HK-2 (cell line): ENCODE measurements around the gene SCN1B.
"Not testable (repeated sequence)": the region's sequence is repeated elsewhere in the genome, so short reads cannot be mapped to it uniquely, and the experiment has no call there.

Experiments used
- DNase-seq: peaks from one replicate; pipeline ENCODE4 v3.0.0-alpha.2; 2018; ENCODE audit not compliant: unreplicated experiment

SCN1B gene

DNA sequence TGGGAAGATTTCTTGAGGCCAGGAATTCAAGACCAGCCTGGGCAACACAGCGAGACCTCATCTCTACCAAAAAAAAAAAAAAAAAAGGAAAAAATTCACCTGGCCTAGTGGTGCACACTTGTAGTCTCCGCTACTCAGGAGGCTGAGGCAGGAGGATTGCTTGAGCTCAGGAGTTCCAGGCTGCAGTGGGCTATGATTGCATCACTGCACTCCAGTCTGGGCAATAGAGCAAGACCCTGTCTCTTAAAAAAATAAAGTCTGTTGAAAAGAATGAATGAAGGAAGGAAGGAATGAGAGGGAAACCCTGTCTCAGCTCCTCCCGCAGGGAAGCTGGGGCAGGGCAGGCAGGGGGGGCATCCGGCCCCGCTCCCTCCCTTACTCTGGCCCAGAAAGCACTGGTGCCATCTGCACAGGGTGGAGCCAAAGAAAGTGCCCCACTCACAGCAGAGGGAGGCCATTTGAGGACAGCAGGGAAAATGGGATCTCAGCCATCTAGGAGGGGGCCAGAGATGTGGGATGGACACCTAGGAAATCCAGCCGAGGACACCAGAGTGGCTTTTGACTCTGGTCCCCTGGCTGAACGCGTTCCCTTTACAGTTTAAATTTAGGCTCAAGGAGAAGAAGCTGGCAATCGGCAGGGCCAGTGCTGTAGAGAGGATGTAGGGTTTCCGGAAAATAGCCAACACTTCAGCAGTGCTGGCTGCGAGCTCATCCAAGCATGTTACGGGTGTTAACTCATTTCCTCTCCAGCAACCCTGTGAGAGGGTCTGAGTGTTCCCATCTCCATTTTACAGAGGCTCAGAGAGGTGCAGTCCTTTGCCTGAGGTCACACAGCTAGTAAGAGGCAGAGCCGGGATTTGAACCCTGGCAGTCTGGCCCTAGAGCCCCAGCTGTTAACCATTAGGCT, 7.7 kb downstream of the SCN1B start:
- DNase-seq: peak; percentile 36

GRCh38 chr19:35038623-35039512, 8.6 kb downstream of the SCN1B start:
- DNase-seq: no peak

DNA sequence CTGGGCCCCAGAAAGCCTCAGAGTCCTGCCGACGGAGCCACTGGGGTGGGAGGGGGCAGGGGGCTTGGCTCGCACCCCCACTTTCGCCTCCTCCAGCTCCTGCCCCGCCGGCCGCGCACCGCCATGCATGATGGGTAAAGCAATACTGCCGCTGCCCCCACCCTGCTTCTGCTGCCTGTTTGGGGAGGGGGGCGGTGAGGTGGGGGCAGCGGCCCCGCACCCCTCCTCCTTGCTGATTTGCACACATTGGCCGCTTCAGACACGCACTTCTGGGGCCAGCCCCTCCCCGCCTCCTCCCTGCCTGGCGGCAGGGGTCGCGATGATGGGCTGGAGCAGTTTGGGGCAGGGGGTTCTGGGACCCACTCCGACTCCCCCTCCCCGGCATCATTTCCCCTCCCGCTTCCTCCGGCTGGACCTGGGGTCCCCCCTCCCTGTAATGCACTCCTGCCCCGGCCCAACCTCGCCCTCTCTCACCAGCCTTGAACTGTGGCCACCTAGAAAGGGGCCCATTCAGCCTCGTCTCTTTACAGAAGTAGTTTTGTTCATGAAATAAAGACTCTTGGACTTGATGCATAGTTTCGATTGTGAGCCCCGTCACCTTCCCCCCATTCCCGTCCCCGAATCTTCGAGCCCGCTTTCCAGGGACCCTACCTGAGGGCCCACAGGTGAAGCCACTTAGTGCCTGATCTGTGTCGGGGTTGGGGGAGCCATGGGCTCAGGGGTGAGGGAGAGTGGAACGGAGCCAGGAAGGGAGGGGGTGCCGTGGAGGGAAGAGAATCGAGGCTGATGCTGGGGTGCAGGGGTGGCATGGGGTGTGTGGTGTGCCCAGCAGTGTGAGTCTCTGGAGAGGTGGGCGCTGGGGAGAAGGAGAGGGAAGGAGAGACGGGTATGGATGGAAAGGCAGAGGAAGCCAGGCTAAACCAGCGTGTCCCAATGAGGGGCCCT, 9.9 kb downstream of the SCN1B start:
- no peak for DNase-seq

GRCh38 chr19:35040826-35041547, 10.7 kb downstream of the SCN1B start:
- peak; percentile 71 for DNase-seq

- DNase-seq: peak; percentile 25
Measured at GRCh38 chr19:35041548-35042055, 11.3 kb downstream of the SCN1B start, which contains the start of gene HPN. HPN (plus strand) TSS chr19:35041721; CDS start chr19:35042507, 786 bp downstream.

GRCh38 chr19:35042056-35042730, 11.9 kb downstream of the SCN1B start:
- no peak for DNase-seq

DNA sequence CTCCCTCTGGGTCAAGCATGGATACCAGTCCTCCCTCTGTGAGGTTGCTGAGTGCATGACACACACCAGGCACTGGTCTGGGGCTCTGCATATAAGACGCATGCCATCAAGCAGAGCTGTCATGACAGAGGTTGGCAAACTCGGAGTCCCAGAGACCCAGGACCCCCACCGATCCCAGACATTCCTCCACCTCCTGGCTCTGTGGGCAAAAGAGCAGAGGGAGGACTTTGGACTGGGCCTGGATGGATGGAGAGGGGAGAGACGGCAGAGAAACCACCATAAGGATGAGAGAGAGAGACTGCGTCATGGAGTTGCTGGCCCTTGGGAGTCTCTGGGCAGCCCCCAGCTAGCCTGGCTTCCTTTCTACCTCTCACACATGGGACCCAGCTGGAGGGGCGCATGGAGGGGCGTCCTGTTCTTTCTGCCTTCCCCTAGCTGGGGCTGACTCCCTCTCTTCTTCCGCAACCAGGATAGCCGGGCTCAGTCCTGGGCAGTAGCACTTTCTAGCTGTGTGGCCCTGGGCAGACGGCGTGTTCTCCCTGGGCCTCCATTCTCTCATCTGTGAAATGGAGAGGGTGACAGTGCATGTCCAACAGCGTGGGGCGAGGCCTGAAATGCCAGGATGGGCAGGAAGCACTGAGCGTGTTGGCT, 12.8 kb downstream of the SCN1B start:
- no peak for DNase-seq

DNA sequence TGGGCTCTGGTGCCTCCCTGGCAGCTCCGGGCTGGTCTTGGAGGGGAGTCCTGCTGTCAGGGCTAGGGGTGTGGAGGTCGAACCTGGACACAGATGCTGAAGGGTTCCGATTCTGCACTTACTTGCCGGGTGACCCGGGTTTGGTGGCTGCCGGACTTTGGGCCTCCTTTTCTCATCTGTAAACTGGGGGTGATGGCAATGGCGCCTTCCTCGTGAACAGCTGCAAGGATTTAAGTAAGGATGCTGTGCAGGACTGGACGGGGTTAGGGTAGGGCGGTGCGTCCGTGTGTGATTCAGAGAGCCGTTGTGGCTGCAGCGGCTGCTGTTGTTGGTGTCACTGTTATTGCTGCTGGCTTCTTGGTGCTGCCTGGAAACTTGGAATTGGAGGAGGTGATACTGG, 13.6 kb downstream of the SCN1B start:
- DNase-seq: no peak

DNA sequence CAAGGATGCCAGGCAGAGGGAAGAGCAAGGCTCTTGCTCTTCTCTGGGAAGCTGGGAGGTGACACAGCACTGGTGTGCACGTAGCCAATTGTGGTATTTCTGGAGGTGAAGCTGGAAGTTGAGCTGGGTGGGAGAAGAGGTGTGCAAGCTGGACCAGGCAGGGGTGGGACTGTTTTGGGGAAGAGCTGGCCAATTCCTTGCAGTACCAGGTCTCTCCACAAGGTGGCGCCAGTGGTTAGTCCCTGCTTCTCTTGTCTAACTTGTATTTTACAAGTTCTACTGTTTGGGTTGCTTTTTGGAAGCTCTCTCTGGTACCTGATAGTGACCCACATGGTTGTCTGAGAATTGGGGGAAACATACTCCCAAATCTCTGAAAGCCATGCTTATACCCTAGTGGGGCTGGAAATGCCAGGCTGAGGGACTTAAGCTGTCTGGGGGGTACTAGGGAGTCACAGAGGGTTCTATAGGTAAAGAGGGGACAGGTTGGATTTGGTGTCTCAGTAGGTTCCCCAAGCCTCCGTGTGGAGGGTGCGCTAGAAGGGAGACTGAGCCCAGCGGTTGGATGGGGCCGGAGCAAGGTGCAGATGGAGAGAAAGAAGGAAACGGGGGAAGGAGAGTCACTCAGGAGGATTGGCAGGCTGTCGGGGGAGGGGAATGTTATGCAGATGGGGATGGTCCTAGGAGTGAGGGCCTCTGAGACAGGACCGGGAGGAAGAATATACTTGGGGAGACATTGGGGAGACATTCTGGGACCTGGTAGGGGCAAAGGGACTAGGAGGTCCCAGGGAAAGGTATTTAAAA, 14.2 kb downstream of the SCN1B start:
- peak; percentile 56 for DNase-seq

GRCh38 chr19:35045667-35046300, 15.5 kb downstream of the SCN1B start:
- DNase-seq: no peak

DNA sequence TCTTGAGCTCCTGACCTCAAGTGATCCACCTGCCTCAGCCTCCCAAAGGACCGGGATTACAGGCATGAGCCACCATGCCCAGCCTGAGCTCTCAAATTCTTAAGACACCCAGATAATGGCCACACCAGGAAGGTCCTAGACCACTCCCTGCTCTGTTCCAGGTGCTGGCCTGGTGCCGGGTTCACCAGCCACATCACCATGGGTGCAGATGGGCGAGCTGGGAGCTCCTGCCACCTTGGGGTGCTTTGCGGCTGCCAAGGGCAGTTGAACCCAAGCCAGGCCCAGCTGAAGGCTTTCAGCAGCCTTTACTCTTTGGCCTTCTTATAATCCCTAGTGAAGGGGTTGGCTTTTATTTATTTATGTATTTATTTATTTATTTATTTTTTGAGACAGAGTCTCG, 16.2 kb downstream of the SCN1B start:
- DNase-seq: no peak

- DNase-seq: no peak
Measured at GRCh38 chr19:35048911-35049411, 18.7 kb downstream of the SCN1B start.

DNA sequence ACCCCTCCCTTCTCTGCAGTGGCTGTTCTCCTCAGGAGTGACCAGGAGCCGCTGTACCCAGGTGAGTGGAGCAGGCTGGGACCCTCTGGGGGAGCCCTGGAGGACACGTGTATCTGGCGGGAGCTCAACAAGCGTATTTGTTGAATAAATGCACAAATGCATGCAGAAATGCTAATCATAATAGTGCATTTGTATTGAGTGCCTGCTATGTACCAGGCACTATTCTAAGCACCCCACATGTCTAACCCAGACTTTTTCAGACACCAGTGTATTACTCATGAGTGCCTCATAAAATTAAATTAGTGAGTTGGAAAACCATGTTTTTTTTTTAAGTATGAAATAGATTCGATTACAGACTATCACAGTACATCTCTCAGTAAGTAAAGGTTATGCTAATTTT, 19.2 kb downstream of the SCN1B start:
- no peak for DNase-seq

DNA sequence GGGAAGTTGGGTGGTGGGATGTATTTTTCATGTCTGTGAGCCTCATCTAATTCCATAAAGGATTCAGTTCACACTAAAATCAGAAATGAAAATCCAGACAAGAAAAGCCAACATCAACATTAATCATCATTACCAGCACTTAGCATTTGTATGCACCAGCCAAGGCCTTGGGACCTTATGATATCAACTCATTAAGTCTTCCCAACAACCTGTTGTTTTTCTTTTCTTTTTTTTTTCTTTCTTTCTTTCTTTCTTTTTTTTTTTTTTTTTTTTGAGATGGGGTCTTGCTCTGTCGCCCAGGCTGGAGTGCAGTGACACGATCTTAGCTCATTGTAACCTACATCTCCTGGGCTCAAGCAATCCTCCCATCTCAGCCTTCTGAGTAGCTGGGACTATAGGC, 20.4 kb downstream of the SCN1B start:
- not testable (repeated sequence) for DNase-seq

DNA sequence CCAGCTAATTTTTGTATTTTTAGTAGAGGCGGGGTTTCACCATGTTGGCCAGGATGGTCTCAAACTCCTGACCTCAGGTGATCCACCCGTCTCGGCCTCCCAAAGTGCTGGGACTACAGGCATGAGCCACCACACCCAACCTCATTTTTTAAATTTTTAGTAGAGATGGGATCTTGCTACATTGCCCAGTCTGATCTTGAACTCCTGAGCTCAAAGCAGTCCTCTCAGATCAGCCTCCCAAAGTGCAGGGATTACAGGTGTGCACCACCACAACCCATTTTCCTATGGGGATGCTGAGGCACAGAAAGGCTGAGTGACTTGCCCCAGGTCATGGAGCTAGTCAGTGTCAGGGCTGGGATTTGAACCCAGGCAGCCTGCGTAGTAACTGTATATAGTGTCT, 21.0 kb downstream of the SCN1B start:
- DNase-seq: not testable (repeated sequence)

DNA sequence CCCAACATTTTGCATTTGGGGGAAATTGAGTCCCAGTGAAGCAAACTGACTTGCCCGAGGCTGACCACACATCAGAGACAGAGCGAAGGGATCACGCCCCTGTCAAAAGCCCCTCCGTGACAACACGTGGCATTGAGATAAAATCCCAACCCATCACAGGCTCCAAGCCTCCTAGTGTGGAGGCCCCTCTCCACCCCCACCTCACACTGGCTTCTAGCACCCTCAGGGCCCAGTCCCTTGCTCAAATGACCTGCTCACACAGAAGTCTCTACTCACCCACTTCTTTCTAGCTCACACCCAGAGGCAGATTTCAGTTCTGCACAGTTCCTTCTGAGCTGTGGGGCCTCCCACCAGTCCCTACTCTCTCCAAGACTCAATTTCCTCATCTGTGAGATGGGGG, 21.5 kb downstream of the SCN1B start:
- no peak for DNase-seq

DNA sequence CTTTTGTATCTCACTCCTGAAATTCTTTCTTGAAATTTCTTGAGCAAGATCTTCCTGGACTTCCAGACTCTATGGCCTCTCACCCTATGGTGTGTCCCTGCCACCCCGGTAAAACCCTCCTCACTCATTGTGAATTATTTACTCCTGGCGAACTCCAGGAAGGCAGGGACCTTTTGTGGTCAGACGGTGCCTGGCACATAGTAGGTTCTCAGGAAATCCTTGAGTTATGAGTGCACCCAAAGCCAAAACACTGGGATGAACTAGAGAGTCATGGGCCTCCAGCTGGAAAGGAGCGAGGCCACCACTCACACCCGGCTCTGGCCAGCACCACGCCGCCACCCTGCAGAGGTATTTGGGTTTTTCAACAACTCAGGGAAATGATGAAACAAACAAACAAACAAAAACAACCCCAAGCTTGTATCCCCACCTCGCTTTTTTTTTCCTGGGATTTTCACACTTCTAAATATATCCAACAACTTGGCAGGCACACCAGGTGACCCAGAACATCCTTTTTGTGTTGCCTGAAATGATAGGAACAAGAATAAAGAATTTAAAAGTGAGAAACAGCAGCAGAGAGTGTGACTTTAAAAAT, 22.4 kb downstream of the SCN1B start:
- DNase-seq: no peak
